Sigmoid colon (tissue), 7 donors: ENCODE results near the gene PRCD. TPM values are rescaled to one million over a fixed set of nuclear protein-coding genes. Genes with fewer than 3 reads are reported as not detected.
A peak's percentile ranks its signal among the peaks of the same experiment; 100 is the strongest.
"Not testable (repeated sequence)": the region's sequence is repeated elsewhere in the genome, so short reads cannot be mapped to it uniquely, and the experiment has no call there.

Experiments
- DNase-seq: peaks from one replicate; pipeline ENCODE4 v3.0.0-alpha.2; 2019
- H3K27ac ChIP-seq, 4 donors: fragments of 200-600 bp; sonication (generic); one replicate each; pipeline ENCODE4 v1.5.1; 2016 to 2019; ENCODE audit warnings: mild to moderate bottlenecking in 1 of 4
- H3K27me3 ChIP-seq, 3 donors: fragments of 200-600 bp; sonication (generic); one replicate each; pipeline ENCODE4 v1.5.1; 2019; ENCODE audit warnings: mild to moderate bottlenecking in 1 of 3
- H3K36me3 ChIP-seq, 4 donors: fragments of 200-600 bp; sonication (generic); one replicate each; pipeline ENCODE4 v1.5.1; 2016 to 2019
- H3K4me1 ChIP-seq, 4 donors: fragments of 200-600 bp; sonication (generic); one replicate each; pipeline ENCODE4 v1.5.1; 2017 to 2019
- H3K4me3 ChIP-seq, 4 donors: fragments of 200-600 bp; sonication (generic); one replicate each; pipeline ENCODE4 v1.5.1; 2017 to 2019; ENCODE audit warnings: mild to moderate bottlenecking in 2 of 4, moderate library complexity in 1 of 4
- H3K9me3 ChIP-seq, 4 donors: fragments of 200-600 bp in 3 of 4; sonication (generic) in 3 of 4; one replicate each; pipeline versions ENCODE4 v1.5.1 to v1.6.1; 2013 to 2019
- EP300 ChIP-seq, 4 donors: sonication (generic); formaldehyde crosslinking; IDR thresholded peaks; one replicate each; pipeline ENCODE4 v1.6.1; 2017; ENCODE audit warnings: antibody characterized with exemption in 4 of 4
- POLR2A ChIP-seq, 2 donors: fragments of 450-650 bp; IDR thresholded peaks; one replicate each; pipeline ENCODE4 v1.6.1; 2016; ENCODE audit warnings: antibody characterized with exemption in 2 of 2, mild to moderate bottlenecking in 2 of 2, moderate library complexity in 2 of 2
- POLR2AphosphoS5 ChIP-seq, 4 donors: sonication (generic); formaldehyde crosslinking; IDR thresholded peaks; one replicate each; pipeline ENCODE4 v1.6.1; 2017; ENCODE audit warnings: antibody characterized with exemption in 4 of 4
- WGBS, 2 donors: extraction: QIAGEN DNeasy Blood & Tissue Kit; methylation state at CpG; one replicate each; pipeline ENCODE4 v1.1.7; 2013; 5-methylcytosine and 5-hydroxymethylcytosine counted together
- intact Hi-C: fragments of 100-400 bp; cut with DNase I; formaldehyde crosslinking; loops from one replicate; pipeline ENCODE4 v1.15.1; 2023
- polyA plus RNA-seq, 3 donors: library from polyadenylated mRNA; stranded (reverse); fragments of 200-250 nt; gene quantifications; one replicate each; pipeline ENCODE4 v1.2.3, GENCODE V29; 2013
- total RNA-seq, 4 donors: library from RNA; depleted of rRNA; stranded (reverse); fragments of >200 nt; gene quantifications; one replicate each; pipeline ENCODE4 v1.1.0, GENCODE V29; 2016
- TF ChIP-seq, protein P1 (sequence below), 4 experiments: fragments of 450-650 bp in 3 of 4; fragments of 200-600 bp in 1 of 4; IDR thresholded peaks; one replicate each; pipeline ENCODE4 v1.5.1; 2016 to 2019; ENCODE audit warnings: antibody characterized with exemption in 4 of 4, mild to moderate bottlenecking in 3 of 4, moderate library complexity in 2 of 4
- donor health status: healthy with polysubstance abuse.
- donor health status: Bipolar disorder and iron deficiency.
- donor health status: healthy.

Gene PRCD
- total and polyA plus RNA-seq, 7 donors, result 1.1 to 7.1 (median 5.3) TPM; not detected in 1

GRCh38 chr17:76523084-76524037, 16.5 kb upstream of the PRCD start:
- no peaks in the 10 kb centered on the region for H3K9me3 ChIP-seq
- H3K27ac ChIP-seq, result no peak overlapping the region
- 20 to 21% methylated on average over 35 of the region's 35 CpGs for WGBS, 2 donors

DNA sequence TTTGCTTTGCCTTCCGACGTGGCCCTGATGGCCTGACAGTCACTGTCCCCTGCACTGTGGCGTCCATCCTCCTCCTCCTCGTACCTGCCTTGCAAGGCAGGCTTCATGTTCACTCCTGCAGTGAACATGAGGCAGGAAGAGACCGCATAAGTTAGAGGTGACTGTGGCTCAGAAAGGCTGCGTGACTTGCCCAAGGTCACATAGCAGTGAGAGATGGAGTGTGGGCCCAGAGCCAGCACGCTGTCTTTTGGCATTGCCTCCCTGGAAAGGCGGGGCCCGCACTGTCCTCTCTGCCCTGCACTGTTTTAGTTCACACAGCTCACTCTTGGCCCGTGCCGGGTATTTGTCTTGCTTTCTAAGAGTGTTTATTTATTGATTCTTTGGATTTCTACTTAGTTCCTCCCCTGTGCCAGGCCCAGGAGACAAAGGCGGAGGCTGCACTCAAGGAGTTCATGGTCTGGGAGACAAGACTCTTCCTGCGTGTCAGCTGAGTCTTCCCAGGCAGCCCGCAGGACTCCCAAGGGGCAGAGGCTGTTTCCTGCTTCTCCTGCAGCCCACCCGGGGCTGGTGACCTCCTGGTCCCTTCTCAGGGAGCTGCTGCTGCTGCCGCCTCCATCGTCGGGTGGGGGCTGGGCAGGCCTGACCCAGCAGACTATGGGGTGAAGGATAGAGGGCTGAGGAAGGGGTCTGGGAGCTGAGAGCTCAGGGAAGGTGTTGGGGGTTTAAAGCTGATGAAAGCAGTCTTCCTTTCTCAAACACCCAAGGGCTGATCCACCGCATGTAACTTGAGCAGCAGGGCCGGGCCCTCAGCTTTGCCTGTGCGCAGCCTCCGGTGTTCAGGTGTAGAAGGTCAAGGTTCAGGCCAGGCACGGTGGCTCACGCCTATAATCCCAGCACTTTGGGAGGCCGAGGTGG, 15.0 kb upstream of the PRCD start:
- no peak for TF ChIP-seq POLR2A (IDR thresholded peaks at IDR 0.05)
- TF ChIP-seq POLR2AphosphoS5 (IDR thresholded peaks at IDR 0.05), result no peak
- no peak for TF ChIP-seq EP300 (IDR thresholded peaks at IDR 0.05)
- TF ChIP-seq, protein P1, sequence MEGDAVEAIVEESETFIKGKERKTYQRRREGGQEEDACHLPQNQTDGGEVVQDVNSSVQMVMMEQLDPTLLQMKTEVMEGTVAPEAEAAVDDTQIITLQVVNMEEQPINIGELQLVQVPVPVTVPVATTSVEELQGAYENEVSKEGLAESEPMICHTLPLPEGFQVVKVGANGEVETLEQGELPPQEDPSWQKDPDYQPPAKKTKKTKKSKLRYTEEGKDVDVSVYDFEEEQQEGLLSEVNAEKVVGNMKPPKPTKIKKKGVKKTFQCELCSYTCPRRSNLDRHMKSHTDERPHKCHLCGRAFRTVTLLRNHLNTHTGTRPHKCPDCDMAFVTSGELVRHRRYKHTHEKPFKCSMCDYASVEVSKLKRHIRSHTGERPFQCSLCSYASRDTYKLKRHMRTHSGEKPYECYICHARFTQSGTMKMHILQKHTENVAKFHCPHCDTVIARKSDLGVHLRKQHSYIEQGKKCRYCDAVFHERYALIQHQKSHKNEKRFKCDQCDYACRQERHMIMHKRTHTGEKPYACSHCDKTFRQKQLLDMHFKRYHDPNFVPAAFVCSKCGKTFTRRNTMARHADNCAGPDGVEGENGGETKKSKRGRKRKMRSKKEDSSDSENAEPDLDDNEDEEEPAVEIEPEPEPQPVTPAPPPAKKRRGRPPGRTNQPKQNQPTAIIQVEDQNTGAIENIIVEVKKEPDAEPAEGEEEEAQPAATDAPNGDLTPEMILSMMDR (IDR thresholded peaks at IDR 0.05), result no peak
- intact Hi-C loops, result loop anchor here (5.0 kb wide), 1 partner anchor 192 kb away; no protein-coding TSS in a partner anchor
- WGBS, 2 donors, result 28 to 53% methylated on average over 25 of the region's 25 CpGs

More at GRCh38 chr17:76523084-76524037, 16.5 kb upstream of the PRCD start:
- intact Hi-C loops, result loop anchor here (1.0 to 5.0 kb wide), 4 partner anchors 24 to 194 kb away; no protein-coding TSS in a partner anchor
- Histone ChIP-seq H3K36me3 (no peaks in the 10 kb centered on the region), H3K4me3 (no peak overlapping the region), H3K4me1 (peaks cover 0 to 27% (median 17%) of the 10 kb centered on the region in 4 donors), H3K27me3 (peaks cover 0 to 30% (median 9%) of the 10 kb centered on the region in 3 donors)
- peak; percentile 85 for DNase-seq
- no peak for TF ChIP-seq POLR2A (IDR thresholded peaks at IDR 0.05)
- TF ChIP-seq POLR2AphosphoS5 (IDR thresholded peaks at IDR 0.05), result peak in 1 of 4 donors; percentile 17
- TF ChIP-seq EP300 (IDR thresholded peaks at IDR 0.05), result no peak
- TF ChIP-seq, protein P1 (IDR thresholded peaks at IDR 0.05), result peak; percentile 96 to 100 (median 99)

DNA sequence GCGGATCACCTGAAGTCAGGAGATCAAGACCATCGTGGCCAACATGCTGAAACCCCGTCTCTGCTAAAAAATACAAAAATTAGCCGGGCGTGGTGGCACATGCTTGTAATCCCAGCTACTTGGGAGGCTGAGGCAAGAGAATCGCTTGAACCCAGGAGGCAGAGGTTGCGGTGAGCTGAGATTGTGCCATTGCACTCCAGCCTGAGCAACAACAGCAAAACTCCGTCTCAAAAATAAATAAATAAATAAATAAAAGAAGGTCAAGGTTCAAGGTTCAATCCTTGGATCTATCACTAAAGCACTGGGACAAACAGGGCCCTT, 14.4 kb upstream of the PRCD start:
- DNase-seq, intact Hi-C loops, H3K36me3 ChIP-seq, H3K4me3 ChIP-seq, H3K9me3 ChIP-seq: not testable (repeated sequence)
- 56 to 79% methylated on average over 8 of the region's 8 CpGs for WGBS, 2 donors
- peak overlapping the region in 1 of 4 donors; percentile 48 for H3K27ac ChIP-seq
- H3K27me3 ChIP-seq, result peaks cover 0 to 30% (median 9%) of the 10 kb centered on the region in 3 donors
- peaks cover 0 to 47% (median 38%) of the 10 kb centered on the region in 4 donors for H3K4me1 ChIP-seq

More for the DNA sequence above, 15.0 kb upstream of the PRCD start:
- no peak overlapping the region for H3K4me3 ChIP-seq
- no peak for DNase-seq
- H3K4me1 ChIP-seq, result peaks cover 0 to 42% (median 32%) of the 10 kb centered on the region in 4 donors
- no peaks in the 10 kb centered on the region for H3K9me3 ChIP-seq
- peak overlapping the region in 3 of 4 donors; percentile 27 to 48 (median 45) for H3K27ac ChIP-seq
- no peaks in the 10 kb centered on the region for H3K36me3 ChIP-seq
- H3K27me3 ChIP-seq, result peaks cover 0 to 30% (median 9%) of the 10 kb centered on the region in 3 donors

DNA sequence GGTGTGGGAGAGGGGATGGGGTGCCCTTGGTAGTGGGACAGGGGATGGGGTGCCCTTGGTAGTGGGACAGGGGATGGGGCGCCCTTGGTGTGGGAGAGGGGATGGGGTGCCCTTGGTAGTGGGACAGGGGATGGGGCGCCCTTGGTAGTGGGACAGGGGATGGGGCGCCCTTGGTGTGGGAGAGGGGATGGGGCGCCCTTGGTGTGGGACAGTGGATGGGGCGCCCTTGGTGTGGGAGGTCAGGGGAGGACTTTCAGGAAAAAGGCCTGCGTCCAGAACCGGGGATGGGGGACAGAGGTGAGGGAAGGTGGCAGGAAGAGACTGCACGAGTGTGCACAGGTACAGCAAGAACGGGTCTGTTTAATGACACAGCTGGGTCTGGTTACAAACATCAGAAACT, 12.8 kb upstream of the PRCD start:
- H3K4me1 ChIP-seq, result peaks cover 0 to 60% (median 50%) of the 10 kb centered on the region in 4 donors
- intact Hi-C loops, DNase-seq, H3K36me3 ChIP-seq, H3K9me3 ChIP-seq, H3K4me3 ChIP-seq: not testable (repeated sequence)
- peak overlapping the region; percentile 80 to 82 (median 80) for H3K27ac ChIP-seq
- peaks cover 0 to 30% (median 9%) of the 10 kb centered on the region in 3 donors for H3K27me3 ChIP-seq
- 68 to 73% methylated on average over 9 of the region's 9 CpGs for WGBS, 2 donors

DNA sequence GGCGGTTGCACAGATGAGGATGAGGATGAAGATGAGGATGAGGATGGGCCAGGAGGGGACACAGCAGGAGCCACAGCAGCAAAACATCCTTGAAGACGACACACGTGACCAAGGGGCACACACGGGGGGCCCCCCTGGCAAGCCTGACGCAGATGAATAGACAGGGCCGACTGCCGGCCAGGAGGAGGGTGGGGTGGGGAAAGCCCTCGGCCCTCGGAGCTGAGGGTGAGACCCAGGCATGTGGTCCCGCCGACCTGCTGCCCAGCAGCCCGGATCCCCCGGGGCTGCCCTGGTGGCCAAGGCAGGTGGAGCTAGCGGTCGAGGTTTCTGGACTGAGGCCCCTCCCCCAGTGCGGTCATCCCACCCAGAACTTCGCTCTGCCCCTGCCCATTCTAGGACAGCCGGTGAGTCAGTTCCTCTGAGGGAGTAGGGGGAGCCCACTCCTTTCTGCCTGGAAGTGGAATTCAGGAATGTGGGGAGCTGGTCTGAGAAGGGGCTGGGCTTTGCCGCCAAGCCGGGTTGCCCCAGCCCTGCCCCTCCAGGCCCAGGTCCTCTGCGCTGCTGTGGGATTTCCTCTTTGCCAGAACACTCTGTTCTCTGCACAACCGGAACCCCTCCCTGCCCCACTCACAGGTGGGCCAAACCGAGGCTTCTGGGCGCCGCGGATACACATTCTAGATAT, 12.3 kb upstream of the PRCD start:
- Histone ChIP-seq H3K4me3 (peak overlapping the region in 2 of 4 donors; percentile 1), H3K27me3 (peaks cover 0 to 27% (median 9%) of the 10 kb centered on the region in 3 donors), H3K9me3 (no peaks in the 10 kb centered on the region), H3K27ac (peak overlapping the region; percentile 80 to 82 (median 80)), H3K4me1 (peaks cover 0 to 60% (median 50%) of the 10 kb centered on the region in 4 donors), H3K36me3 (no peaks in the 10 kb centered on the region)
- 30 to 67% methylated on average over 26 of the region's 26 CpGs for WGBS, 2 donors
- peak in 2 of 4 donors; percentile 16 to 70 for TF ChIP-seq EP300 (IDR thresholded peaks at IDR 0.05)
- TF ChIP-seq POLR2A (IDR thresholded peaks at IDR 0.05), result no peak
- peak in 3 of 4 donors; percentile 19 to 78 (median 55) for TF ChIP-seq POLR2AphosphoS5 (IDR thresholded peaks at IDR 0.05)
- TF ChIP-seq, protein P1 (IDR thresholded peaks at IDR 0.05), result no peak
- peak; percentile 91 for DNase-seq
- intact Hi-C loops, result no loop called here
